MM.1S (cell line): Measurements from ENCODE around the gene OPRL1.

ENCODE experiments used
- CTCF ChIP-seq: fragments of 300-600 bp; sonication (generic); IDR thresholded peaks from 2 replicates; pipeline ENCODE4 v1.5.1; 2016; ENCODE audit warnings: antibody characterized with exemption, low read length, mixed read lengths
- EZH2 ChIP-seq: fragments of 300-600 bp; sonication (generic); optimal IDR thresholded peaks from 2 replicates; pipeline ENCODE3; 2017; ENCODE audit warnings: low read depth, mild to moderate bottlenecking, antibody characterized with exemption, low read length, mixed read lengths
- EZH2phosphoT487 ChIP-seq: fragments of 300-600 bp; sonication (generic); IDR thresholded peaks from 2 replicates; pipeline ENCODE4 v1.6.1; 2018; ENCODE audit warnings: antibody characterized with exemption, low read length

- no peak for TF ChIP-seq CTCF
- no peak for TF ChIP-seq EZH2phosphoT487
- TF ChIP-seq EZH2, result no peak
Observed at GRCh38 chr20:64055396-64055892, 24.4 kb upstream of the OPRL1 start.
